Stimulated activated CD8-positive, alpha-beta memory T cell treated with anti-CD3 and anti-CD28 coated beads, Interleukin-7, amount 100 ng/mL, for 24 hours (primary cell): ENCODE measurements around the gene RPS6KA5.

Source experiments
- DNase-seq: peaks from one replicate; pipeline ENCODE4 v3.0.0-alpha.2; 2020; ENCODE audit warnings: low read depth

RPS6KA5 gene

DNA sequence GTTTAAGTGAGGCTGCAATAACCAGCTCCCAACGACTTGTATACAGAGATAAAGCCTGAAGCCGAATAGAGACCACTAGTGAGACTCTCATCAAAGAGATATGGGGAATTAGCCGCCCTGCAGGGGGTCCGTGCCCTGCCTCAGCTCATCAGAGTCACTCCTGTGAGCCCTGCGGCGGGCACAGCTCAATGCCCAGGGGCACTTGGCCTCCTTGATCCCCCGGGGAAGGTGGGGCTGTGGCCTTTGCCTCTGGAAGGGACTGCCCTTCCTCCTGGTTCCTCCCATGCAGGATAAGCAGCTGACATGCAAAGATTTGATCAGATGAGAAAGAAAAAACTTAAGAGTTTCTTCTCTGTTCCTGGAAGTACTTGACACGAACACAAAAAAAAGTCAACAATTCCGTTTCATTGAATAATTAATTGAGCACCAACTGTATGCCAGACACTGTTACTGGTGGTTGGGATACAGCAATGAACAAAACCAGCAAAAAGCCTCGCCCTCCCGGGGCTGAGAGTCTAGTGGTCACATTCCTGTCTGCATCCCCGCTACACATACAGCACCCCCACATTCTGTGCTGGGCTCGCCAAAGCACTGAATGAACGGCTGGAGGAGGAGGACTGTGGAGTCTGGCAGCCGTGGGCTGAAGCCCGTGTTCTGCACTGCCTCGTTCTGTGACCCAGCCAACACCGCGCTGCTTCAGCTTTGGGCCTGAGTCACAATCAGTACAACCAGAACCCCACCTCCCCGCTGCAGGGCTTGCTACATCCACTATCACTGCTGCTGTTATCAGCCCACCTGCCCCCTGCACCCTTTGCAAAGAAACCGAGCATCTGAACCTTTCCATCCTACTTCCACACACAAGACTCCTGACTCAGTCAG, 254.5 kb downstream of the RPS6KA5 start:
- no peak for DNase-seq

DNA sequence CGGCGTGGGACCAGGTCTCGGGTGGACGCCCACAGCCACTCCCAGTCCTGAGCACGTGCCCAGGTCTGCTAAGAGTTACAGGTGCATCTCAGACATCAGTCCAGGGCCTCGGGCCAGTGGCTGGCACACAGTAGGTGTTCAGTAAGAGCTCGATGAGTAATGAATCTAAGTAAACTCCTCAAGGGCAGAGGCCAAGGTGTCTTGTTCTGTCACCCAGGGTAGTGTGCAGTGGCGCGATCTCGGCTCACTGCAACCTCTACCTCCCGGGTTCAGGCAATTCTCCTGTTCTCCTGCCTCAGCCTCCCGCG, 255.4 kb downstream of the RPS6KA5 start:
- no peak for DNase-seq

DNA sequence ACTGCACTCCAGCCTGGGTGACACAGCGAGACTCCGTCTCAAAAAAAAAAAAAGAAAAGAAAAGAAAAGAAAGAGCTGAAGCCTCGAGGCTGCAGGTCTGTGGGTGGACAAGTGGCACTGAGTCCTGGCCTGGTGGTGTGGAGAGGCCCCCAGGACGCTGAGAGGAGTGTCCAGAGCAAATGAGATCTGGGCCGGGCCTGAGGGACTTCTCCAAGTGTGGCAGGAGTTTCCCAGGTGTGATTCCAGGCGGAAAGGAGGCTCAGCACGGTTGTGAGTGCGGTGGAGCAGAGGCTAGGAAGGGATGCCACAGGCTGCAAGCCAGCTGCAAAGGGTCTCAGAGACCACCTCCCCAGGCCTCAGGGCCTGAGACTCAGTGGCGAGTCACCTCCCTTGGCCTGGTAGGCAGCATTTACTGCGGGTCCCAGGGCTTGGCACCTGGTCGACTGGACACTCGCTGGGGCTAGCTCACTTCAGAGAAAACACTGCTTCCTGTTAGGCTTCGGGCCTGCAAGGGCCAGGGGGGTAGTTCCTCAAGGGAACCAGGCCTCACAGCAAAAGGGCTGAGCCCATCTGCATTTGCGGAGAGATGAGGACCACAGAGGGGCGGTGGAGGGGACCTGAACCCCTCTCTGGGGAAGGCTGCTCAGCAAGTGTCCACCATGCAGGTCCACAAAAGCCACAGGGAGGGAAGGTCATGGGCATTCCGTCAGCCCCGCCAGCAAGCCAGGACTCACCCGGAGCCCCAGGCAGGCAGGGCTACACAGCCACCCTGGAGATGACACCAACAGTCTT, 256.0 kb downstream of the RPS6KA5 start:
- no peak for DNase-seq

DNA sequence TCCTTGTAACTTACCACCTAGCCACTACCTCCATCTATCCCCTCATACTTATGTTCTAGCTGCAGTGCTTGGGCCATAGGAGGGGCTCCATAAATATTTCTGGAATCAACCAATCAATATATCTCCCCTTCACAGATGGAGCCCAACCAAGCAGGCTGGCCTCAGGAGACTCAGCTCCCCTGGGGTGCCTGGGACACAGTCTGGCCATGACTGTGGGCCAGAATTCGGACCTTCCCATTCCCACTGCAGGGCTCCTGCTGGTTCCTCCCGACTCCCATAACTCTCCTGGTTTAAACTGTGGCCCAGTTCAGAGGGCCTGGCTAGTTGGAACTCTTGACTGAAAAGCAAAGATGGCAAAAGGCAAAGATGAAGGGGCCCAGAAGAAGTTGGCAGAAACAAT, 257.2 kb downstream of the RPS6KA5 start:
- no peak for DNase-seq

DNA sequence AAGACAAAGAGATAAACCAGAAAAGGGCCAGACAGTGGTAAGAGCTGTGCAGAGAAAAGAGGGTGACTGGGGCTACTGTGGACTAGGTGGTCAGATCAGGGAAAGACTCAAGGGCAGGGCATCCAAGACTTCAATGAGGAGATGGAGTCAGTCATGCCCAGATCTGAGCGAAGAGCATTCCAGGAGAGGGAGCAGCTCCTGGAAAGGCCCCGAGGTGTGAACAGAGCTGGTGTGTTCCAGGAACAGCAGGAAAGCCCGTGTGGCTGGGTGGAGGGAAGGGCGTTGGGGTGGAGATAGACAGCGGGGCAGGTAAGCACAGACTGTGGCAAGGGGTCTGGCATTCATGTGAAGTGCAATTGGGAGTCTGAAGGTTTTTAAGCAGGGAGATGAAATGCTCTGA, 261.0 kb downstream of the RPS6KA5 start:
- DNase-seq, result no peak

DNA sequence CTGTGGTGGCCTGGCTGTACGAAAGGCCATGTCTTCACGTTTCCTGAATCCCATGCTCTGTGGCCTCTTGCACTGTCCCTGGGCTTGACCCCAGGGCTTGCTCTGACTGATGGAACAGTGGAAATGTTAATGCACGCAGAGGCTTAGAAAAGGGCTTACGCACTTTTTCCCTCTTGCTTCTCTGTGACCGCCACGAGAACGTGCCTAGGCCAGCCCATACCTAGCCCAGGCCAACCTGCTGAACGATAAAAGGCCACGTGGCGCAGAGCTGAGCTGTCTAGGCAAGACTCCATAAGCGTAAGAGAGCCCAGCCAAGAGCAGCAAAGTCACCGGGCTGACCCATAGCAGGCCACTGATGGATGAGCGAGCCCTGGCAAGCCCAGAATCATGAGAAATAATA, 262.5 kb downstream of the RPS6KA5 start:
- no peak for DNase-seq
